Measurements from ENCODE around the gene MEGF6.

MEGF6 gene

GRCh38 chr1:3457910-3458883 is 153.1 kb downstream of the MEGF6 start:
- DNase-seq (ENCODE audit: low spot score), result no peak

GRCh38 chr1:3456964-3457909 is 154.1 kb downstream of the MEGF6 start:
- DNase-seq (ENCODE audit: low spot score), result no peak

- DNase-seq (ENCODE audit: low spot score), result no peak
Measured at GRCh38 chr1:3456449-3456963, 154.8 kb downstream of the MEGF6 start.

GRCh38 chr1:3455670-3456448 is 155.4 kb downstream of the MEGF6 start:
- no peak for DNase-seq (ENCODE audit: low spot score)

- no peak for DNase-seq (ENCODE audit: low spot score)
Measured at GRCh38 chr1:3454811-3455618, 156.3 kb downstream of the MEGF6 start.

- DNase-seq (ENCODE audit: low spot score), result no peak
Measured at GRCh38 chr1:3453891-3454810, 157.2 kb downstream of the MEGF6 start, which contains the start of gene ARHGEF16. Gene ARHGEF16, plus strand, starts transcription at chr1:3454665. Its CDS starts 8,420 bp downstream, at chr1:3463085.

- peak; percentile 35 for DNase-seq (ENCODE audit: low spot score)
Measured at GRCh38 chr1:3453203-3453761, 158.0 kb downstream of the MEGF6 start.

- no peak for DNase-seq (ENCODE audit: low spot score)
Measured at GRCh38 chr1:3452866-3453175, 158.5 kb downstream of the MEGF6 start.

- DNase-seq (ENCODE audit: low spot score), result no peak
Measured at GRCh38 chr1:3451994-3452865, 159.1 kb downstream of the MEGF6 start.

- no peak for DNase-seq (ENCODE audit: low spot score)
Measured at GRCh38 chr1:3450983-3451382, 160.3 kb downstream of the MEGF6 start.

GRCh38 chr1:3450202-3450863 is 161.0 kb downstream of the MEGF6 start:
- DNase-seq (ENCODE audit: low spot score), result no peak

GRCh38 chr1:3444736-3445135 is 166.6 kb downstream of the MEGF6 start:
- DNase-seq (ENCODE audit: low spot score), result no peak

GRCh38 chr1:3444298-3444697 is 167.0 kb downstream of the MEGF6 start:
- DNase-seq (ENCODE audit: low spot score), result no peak

GRCh38 chr1:3443807-3444206 is 167.5 kb downstream of the MEGF6 start:
- no peak for DNase-seq (ENCODE audit: low spot score)

- no peak for DNase-seq (ENCODE audit: low spot score)
Measured at GRCh38 chr1:3442901-3443300, 168.4 kb downstream of the MEGF6 start.

- DNase-seq (ENCODE audit: low spot score), result no peak
Measured at GRCh38 chr1:3442331-3442730, 169.0 kb downstream of the MEGF6 start.

GRCh38 chr1:3441880-3442279 is 169.4 kb downstream of the MEGF6 start:
- DNase-seq (ENCODE audit: low spot score), result no peak

- no peak for DNase-seq (ENCODE audit: low spot score)
Measured at GRCh38 chr1:3441410-3441847, 169.9 kb downstream of the MEGF6 start.
